ENCODE results near the gene TK2. TPM values are rescaled to one million over a fixed set of nuclear protein-coding genes. Genes with fewer than 3 reads are reported as not detected.

TK2 gene
- total and polyA plus RNA-seq, 9 of the 15 experiments (the other 6 are each of a cell fraction or from before 2014, with no cell fraction given): 1.1 to 10.2 (median 5.3) TPM

DNA sequence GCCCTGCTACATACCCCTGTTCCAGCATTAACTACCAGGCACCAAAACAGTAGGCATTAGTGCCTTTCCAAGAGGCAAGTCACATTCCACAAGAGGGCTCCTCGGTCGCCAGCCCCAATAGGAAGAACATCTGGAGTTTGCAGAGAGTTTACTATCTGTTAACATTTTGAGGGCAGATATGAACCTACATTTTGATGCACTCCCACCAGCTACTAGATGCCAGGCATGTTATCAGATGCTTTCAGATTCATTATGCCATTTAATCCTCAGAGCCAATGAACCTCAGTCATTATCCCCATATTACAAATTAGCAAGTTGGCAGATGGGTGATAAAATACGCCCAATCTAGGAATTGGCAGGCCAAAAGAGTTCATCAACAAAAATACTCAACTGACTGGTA is 25.1 kb upstream of the TK2 start:
- TF ChIP-seq SUPT5H (IDR thresholded peaks at IDR 0.05): no peak
- no peak for TF ChIP-seq RBM15 (IDR thresholded peaks at IDR 0.05; ENCODE audit: insufficient read depth, low read length)
- no peak for TF ChIP-seq PHB (CRISPR knock-in tag; IDR thresholded peaks at IDR 0.05)
- no peak for TF ChIP-seq TEAD1 (CRISPR knock-in tag; IDR thresholded peaks at IDR 0.05)
- Histone ChIP-seq H3K27me3 (ENCODE audit: control insufficient read depth in 2 of 2, insufficient read depth in 2 of 2, low read length in 2 of 2) (peaks cover 4 to 14% of the 10 kb centered on the region in 2 experiments; a peak in 4 of 5 replicates), H3K4me1 (replicated peaks in 1 of 2; ENCODE audit: control insufficient read depth in 2 of 2, insufficient read depth in 2 of 2, low read length in 2 of 2) (peaks cover 13 to 15% of the 10 kb centered on the region in 2 experiments), H3K27ac (ENCODE audit: extremely low read depth, low read depth, low read length) (no peak overlapping the region), H3K4me2 (ENCODE audit: insufficient read depth, low read length) (no peak overlapping the region), H3K36me3 (ENCODE audit: control insufficient read depth, insufficient read depth, low read length) (no peaks in the 10 kb centered on the region), H3K79me2 (ENCODE audit: control insufficient read depth, insufficient read depth, low read length) (no peaks in the 10 kb centered on the region), H3K9me3 (replicated peaks; ENCODE audit: control insufficient read depth, insufficient read depth, low read depth, low read length) (no peaks in the 10 kb centered on the region), H3K9me1 (ENCODE audit: control insufficient read depth, insufficient read depth, low read length) (no peaks in the 10 kb centered on the region), H3K9ac (ENCODE audit: insufficient read depth in 1 of 2, low read depth in 2 of 2, low read length in 2 of 2) (no peak overlapping the region), H3K4me3 (no peak overlapping the region), H2AFZ (ENCODE audit: low read depth, low read length) (no peak overlapping the region), H4K20me1 (replicated peaks; ENCODE audit: control insufficient read depth, insufficient read depth, low read length) (no peaks in the 10 kb centered on the region)
- ChIA-PET CTCF (ENCODE audit: low intra/inter-chr PET ratio) (no interaction called here), POLR2A (interaction anchor here (0.6 kb wide), 1 partner anchor 706 kb away, joined by 3 read pairs; no protein-coding TSS in a partner anchor)
- no TSS peak for BruUV-seq (replicated peaks)
- FAIRE-seq (no peak), ATAC-seq (no peak), DNase-seq (ENCODE audit: extremely low read depth in 1 of 4, low spot score in 3 of 4) (no peak)
- in situ Hi-C loops (cut with MboI): no loop called here
- intact Hi-C loops (cut with micrococcal nuclease): no loop called here
- WGBS (ENCODE audit: insufficient coverage, low coverage, missing lambda C conversion rate): 71% methylated on average over 3 of the region's 3 CpGs

DNA sequence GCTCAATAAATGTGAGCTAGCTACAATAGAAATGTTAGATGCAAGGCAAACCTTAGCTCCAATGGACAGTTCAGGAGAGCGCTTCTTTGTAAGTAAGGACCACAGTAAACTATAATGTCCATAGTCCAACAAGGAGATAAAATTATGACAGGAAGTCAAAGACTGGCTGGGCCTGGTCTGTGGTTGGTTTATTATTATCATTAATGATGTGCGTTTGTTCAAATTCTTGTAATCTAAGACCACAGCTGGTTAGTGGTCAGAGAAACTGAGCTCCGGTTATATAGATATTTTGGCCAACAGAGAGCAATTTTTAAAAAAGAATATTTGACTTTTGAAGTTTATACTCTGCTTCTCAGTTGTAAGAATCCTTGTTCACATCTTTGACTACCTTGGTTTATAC is 24.6 kb upstream of the TK2 start:
- no peak for FAIRE-seq
- H3K79me2 ChIP-seq (ENCODE audit: control insufficient read depth, insufficient read depth, low read length): no peaks in the 10 kb centered on the region
- POLR2A ChIA-PET: interaction anchor here (1.0 kb wide), 1 partner anchor 10 kb away, joined by 6 read pairs; no protein-coding TSS in a partner anchor
- TF ChIP-seq ZNF695 (CRISPR knock-in tag; IDR thresholded peaks at IDR 0.05) (no peak), PPARD (CRISPR knock-in tag; IDR thresholded peaks at IDR 0.05) (no peak), MCM5 (IDR thresholded peaks at IDR 0.05; ENCODE audit: low read depth) (no peak), ZNF121 (CRISPR knock-in tag; conservative IDR thresholded peaks at IDR 0.05) (no peak), HMG20B (CRISPR knock-in tag; IDR thresholded peaks at IDR 0.05) (no peak), ZNF592 (IDR thresholded peaks at IDR 0.05) (no peak), PHTF2 (CRISPR knock-in tag; IDR thresholded peaks at IDR 0.05) (no peak), SLC30A9 (CRISPR knock-in tag; IDR thresholded peaks at IDR 0.05) (no peak)

More for the DNA sequence above, 24.6 kb upstream of the TK2 start:
- Histone ChIP-seq H2AFZ (ENCODE audit: low read depth, low read length) (no peak overlapping the region), H3K4me3 (no peak overlapping the region), H3K4me1 (replicated peaks in 1 of 2; ENCODE audit: control insufficient read depth in 2 of 2, insufficient read depth in 2 of 2, low read length in 2 of 2) (peaks cover 13 to 15% of the 10 kb centered on the region in 2 experiments), H3K27me3 (ENCODE audit: control insufficient read depth in 2 of 2, insufficient read depth in 2 of 2, low read length in 2 of 2) (peaks cover 4 to 9% of the 10 kb centered on the region in 2 experiments; a peak in 4 of 5 replicates), H3K36me3 (ENCODE audit: control insufficient read depth, insufficient read depth, low read length) (no peaks in the 10 kb centered on the region), H3K9me3 (replicated peaks; ENCODE audit: control insufficient read depth, insufficient read depth, low read depth, low read length) (no peaks in the 10 kb centered on the region), H3K9ac (ENCODE audit: insufficient read depth in 1 of 2, low read depth in 2 of 2, low read length in 2 of 2) (no peak overlapping the region), H4K20me1 (replicated peaks; ENCODE audit: control insufficient read depth, insufficient read depth, low read length) (no peaks in the 10 kb centered on the region), H3K4me2 (ENCODE audit: insufficient read depth, low read length) (no peak overlapping the region; the same call in 1 of the 2 replicates), H3K9me1 (ENCODE audit: control insufficient read depth, insufficient read depth, low read length) (no peaks in the 10 kb centered on the region), H3K27ac (ENCODE audit: extremely low read depth, low read depth, low read length) (no peak overlapping the region)
- 41% methylated on average over 3 of the region's 3 CpGs for WGBS (ENCODE audit: insufficient coverage, low coverage, missing lambda C conversion rate)
- ATAC-seq: no peak
- in situ Hi-C loops (cut with MboI) (no loop called here), intact Hi-C loops (cut with micrococcal nuclease) (no loop called here)
- BruUV-seq (replicated peaks): no TSS peak
- no peak for DNase-seq (ENCODE audit: extremely low read depth in 1 of 4, low spot score in 3 of 4)
- CTCF ChIA-PET (ENCODE audit: low intra/inter-chr PET ratio): no interaction called here
